ENCODE measurements around the gene ARL9. TPM values are rescaled to one million over a fixed set of nuclear protein-coding genes. Genes with fewer than 3 reads are reported as not detected.
A peak's percentile ranks its signal among the peaks of the same experiment; 100 is the strongest.

The ARL9 gene
- total RNA-seq, 1 experiment from 2014 or later: not detected

- no peak for DNase-seq (ENCODE audit: extremely low read depth, low read depth)
Observed at GRCh38 chr4:56531149-56531770, 25.7 kb downstream of the ARL9 start.

GRCh38 chr4:56531823-56532222, 26.2 kb downstream of the ARL9 start:
- no peak for DNase-seq (ENCODE audit: extremely low read depth, low read depth)

GRCh38 chr4:56532239-56532638, 26.6 kb downstream of the ARL9 start:
- DNase-seq (ENCODE audit: extremely low read depth, low read depth): no peak

DNA sequence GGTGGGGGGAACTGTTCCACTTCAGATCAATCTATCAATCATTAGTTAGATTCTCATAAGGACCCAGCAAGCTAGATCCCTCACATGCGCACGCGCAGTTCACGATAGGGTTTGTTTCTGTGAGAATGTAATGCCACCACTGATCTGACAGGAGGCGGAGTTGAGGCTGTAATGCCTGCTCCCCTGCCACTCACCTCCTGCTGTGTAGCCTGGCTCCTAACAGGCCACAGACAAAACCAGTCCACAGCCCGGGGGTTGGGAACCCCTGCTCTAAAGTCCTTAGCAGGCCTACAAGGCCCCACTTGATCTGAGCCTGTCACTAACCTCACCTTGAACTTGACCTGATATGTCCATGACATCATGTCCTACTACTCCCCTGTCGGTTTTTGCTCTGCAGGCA, 30.3 kb downstream of the ARL9 start:
- DNase-seq (ENCODE audit: extremely low read depth, low read depth): no peak

GRCh38 chr4:56537147-56537546, 31.6 kb downstream of the ARL9 start:
- no peak for DNase-seq (ENCODE audit: extremely low read depth, low read depth)

DNA sequence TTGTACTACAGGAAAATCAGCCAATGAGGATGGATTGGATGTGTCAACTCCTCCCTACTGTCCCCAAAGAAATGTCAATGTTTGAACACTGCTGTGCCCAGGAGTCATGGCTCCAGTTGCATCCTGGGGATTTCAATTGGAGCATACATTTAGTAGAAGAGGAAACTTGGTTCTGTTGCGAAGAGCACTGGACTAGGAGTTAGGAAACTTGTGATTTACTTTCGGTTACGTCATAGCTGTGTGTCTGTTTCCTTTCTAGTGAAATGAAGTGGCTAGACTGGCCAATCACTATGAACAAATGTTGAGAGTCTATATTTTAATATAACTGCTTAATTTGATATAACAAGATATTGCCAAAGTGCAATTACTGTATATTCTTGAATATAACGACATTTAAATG, 35.2 kb downstream of the ARL9 start:
- DNase-seq (ENCODE audit: extremely low read depth, low read depth): no peak

- peak; percentile 53 for DNase-seq (ENCODE audit: extremely low read depth, low read depth)
Observed at GRCh38 chr4:56544573-56545131, 39.1 kb downstream of the ARL9 start.

DNA sequence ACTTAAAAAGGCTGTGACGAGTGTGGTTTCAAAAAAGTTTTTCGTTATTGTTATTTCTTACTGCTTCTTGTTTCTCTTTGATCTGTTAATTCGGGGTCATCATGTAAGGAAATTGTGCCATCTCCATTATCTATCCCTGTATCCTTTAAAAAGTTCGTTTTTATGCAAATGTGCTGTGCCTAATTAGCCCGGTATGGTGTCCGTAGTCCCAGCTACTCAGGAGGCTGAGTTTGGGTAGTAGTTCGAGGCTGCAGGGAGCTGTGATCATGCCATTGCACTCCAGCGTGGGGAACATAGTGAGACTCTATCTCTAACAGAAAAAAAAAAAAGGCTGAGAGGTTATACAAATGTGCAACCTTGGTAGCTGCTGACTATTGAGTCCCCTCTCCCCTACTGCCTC, 45.1 kb downstream of the ARL9 start:
- no peak for DNase-seq (ENCODE audit: extremely low read depth, low read depth)

DNA sequence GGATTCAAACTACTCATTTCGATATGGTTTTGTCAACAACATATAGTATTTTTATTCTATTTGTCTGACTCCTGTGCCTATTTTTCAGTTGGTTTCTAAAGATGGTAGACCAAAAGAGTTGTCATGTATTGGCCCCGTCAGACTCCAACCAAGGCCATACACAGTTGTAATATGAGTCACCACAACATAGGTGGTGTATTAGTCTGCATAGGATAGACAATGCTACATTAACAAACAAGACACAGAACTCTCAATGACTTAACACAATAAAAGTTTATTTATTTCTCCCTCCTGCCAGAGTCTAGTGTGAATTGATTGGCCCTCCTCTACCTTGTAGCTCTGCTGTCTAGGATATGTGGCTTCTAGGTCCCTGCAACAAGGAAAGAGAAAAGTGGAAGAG, 45.9 kb downstream of the ARL9 start:
- no peak for DNase-seq (ENCODE audit: extremely low read depth, low read depth)

DNA sequence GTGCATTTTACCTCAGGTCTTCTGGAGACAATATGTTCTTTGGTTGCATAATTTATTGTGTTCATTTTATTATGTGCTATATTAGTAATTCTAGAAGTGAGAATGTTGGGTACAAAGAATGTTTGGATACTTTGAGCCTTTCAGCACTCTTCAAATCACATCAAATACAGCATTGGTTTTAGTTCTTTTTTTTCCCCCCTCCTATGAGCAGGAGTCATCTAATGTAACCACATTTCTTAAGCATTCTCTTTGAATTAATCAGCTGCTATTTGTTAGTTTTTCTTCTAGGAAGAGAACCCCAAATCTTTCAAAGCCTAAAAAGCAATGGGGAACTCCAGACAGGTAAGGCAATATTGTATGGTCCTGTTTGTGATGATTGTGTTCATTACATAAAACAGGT, 46.7 kb downstream of the ARL9 start:
- no peak for DNase-seq (ENCODE audit: extremely low read depth, low read depth)

GRCh38 chr4:56570041-56570440, 64.5 kb downstream of the ARL9 start:
- DNase-seq (ENCODE audit: extremely low read depth, low read depth): no peak

Other genes starting within 250 kb of the ARL9 start
- 12.1 and 13.3 TPM in 2 replicates for gene AASDH, start 118.3 kb upstream of the ARL9 start, total RNA-seq (2014; rRNA removed; shearing (Covaris generic))
- 39.1 and 39.8 TPM in 2 replicates for gene PPAT, start 70.2 kb upstream of the ARL9 start, total RNA-seq (2014; rRNA removed; shearing (Covaris generic))
- gene PAICS, start 69.5 kb upstream of the ARL9 start, total RNA-seq (2014; rRNA removed; shearing (Covaris generic)): 127 and 144 TPM in 2 replicates
- gene SRP72, start 38.2 kb upstream of the ARL9 start, total RNA-seq (2014; rRNA removed; shearing (Covaris generic)): 104 and 108 TPM in 2 replicates
- 224 and 235 TPM in 2 replicates for gene HOPX, start 175.5 kb downstream of the ARL9 start, total RNA-seq (2014; rRNA removed; shearing (Covaris generic))

Measured in NCI-H460 (cell line).